Pancreas (tissue), 10 donors: Measurements from ENCODE around the gene ZNF254. TPM values are rescaled to one million over a fixed set of nuclear protein-coding genes. Genes with fewer than 3 reads are reported as not detected.
"Not testable (repeated sequence)": the region's sequence is repeated elsewhere in the genome, so short reads cannot be mapped to it uniquely, and the experiment has no call there.

ENCODE experiments used
- ATAC-seq, 4 donors: fragments of 200-7000 bp; cut with Tn5 transposase; one replicate each; pipeline versions ENCODE4 v1.8.0 to v1.9.1; 2020; ENCODE audit warnings: mild to moderate bottlenecking in 4 of 4, moderate library complexity in 4 of 4
- DNase-seq, 6 donors: peaks; one replicate each; pipeline ENCODE4 v3.0.0-alpha.2; 2020
- FAIRE-seq: peaks from 2 replicates; lab custom pipeline; 2012; peaks lifted over from hg19 to GRCh38; lab: Jason Lieb, UNC
- H3K27ac ChIP-seq, 4 donors: fragments of 200-600 bp; sonication (generic); 1 replicate in 3 of 4; 2 replicates in 1 of 4; pipeline versions ENCODE4 v1.5.0 to v1.8.0; 2020
- H3K27me3 ChIP-seq, 4 donors: fragments of 200-600 bp; one replicate each; pipeline ENCODE4 v1.8.0; 2021
- H3K36me3 ChIP-seq, 3 donors: fragments of 200-600 bp; sonication (generic) in 1 of 3; one replicate each; pipeline versions ENCODE4 v1.5.0 to v1.8.0; 2020 to 2021
- H3K4me1 ChIP-seq, 3 donors: fragments of 200-600 bp; one replicate each; pipeline ENCODE4 v1.8.0; 2021
- H3K4me3 ChIP-seq, 4 donors: fragments of 200-600 bp; sonication (generic) in 2 of 4; one replicate each; pipeline versions ENCODE4 v1.5.0 to v1.8.0; 2020 to 2021
- H3K9me3 ChIP-seq, 4 donors: fragments of 200-600 bp; one replicate each; pipeline ENCODE4 v1.8.0; 2021
- CTCF ChIP-seq, 4 donors: fragments of 200-600 bp; sonication (generic) in 3 of 4; IDR thresholded peaks; one replicate each; pipeline versions ENCODE4 v1.5.0 to v1.8.0; 2021; ENCODE audit warnings: antibody characterized with exemption in 4 of 4
- WGBS, 2 donors: extraction: QIAGEN DNeasy Blood & Tissue Kit; methylation state at CpG; one replicate each; pipeline ENCODE4 v1.1.7; 2013; 5-methylcytosine and 5-hydroxymethylcytosine counted together
- intact Hi-C, 3 donors: fragments of 100-400 bp; cut with DNase I; formaldehyde crosslinking; loops; one replicate each; pipeline versions ENCODE4 v1.11.1 to v1.14.2; 2022
- polyA plus RNA-seq, 2 donors: library from polyadenylated mRNA; stranded (reverse); fragments of 200-250 nt; gene quantifications; one replicate each; pipeline ENCODE4 v1.2.3, GENCODE V29; 2013
- total RNA-seq, 6 donors: library from RNA; stranded (reverse); fragmentation: NEBNext Ultra II Directional in 4 of 6; extraction: Animal tissue kit (Norgen Biotek cat#: 25700) in 4 of 6; gene quantifications; one replicate each; pipeline versions ENCODE4 v1.2.1 to v1.2.4, GENCODE V29; 2021 to 2023
- donor health status: healthy with polysubstance abuse.
- donor health status: DM: no; HTN: no; CAD: no; lungs with moderate emphysema.
- donor health status: DM: no; HTN: no; CAD: no.
- donor health status: control.
- donor health status: control.
- donor health status: Bipolar disorder and iron deficiency.
- donor health status: DM: yes; HTN: yes; CAD: no.
- donor health status: DM: no; HTN: no; CAD: no.
- donor health status: DM: no; HTN: no; CAD: no.
- donor health status: DM: yes; HTN: yes; CAD: no.

ZNF254 gene
- total RNA-seq (10 to 100 TPM in 1 of 6 donors, 1 to 10 TPM in 5; 5.1 to 11.7 (median 7.6) TPM), polyA plus RNA-seq (1 to 10 TPM; 2.8 to 5.0 TPM)

GRCh38 chr19:24086974-24087595 is at the start of gene ZNF254:
ZNF254 (plus strand) TSS chr19:24087187; CDS start chr19:24087308, 121 bp downstream.
- WGBS, 2 donors = 0% methylated on average over 23 of the region's 23 CpGs
- Histone ChIP-seq H3K36me3 (peaks cover 0 to 1% (median 0%) of the 10 kb centered on the region in 3 donors), H3K9me3 (no peaks in the 10 kb centered on the region), H3K4me3 (peak within 1 kb of the TSS; percentile 55 to 78 (median 64)), H3K27me3 (no peaks in the 10 kb centered on the region), H3K27ac (peak within 1 kb of the TSS; percentile 70 to 83 (median 74)), H3K4me1 (peaks cover 0 to 7% (median 0%) of the 10 kb centered on the region in 3 donors)
- peak; percentile 83 to 93 (median 86) for DNase-seq
- peak; percentile 86 for FAIRE-seq
- peak; percentile 99 for ATAC-seq
- intact Hi-C loops = no loop called here
- TF ChIP-seq CTCF (IDR thresholded peaks at IDR 0.05) = no peak

- intact Hi-C loops = no loop called here
- DNase-seq (no peak), FAIRE-seq (no peak), ATAC-seq (no peak)
- Histone ChIP-seq H3K4me3 (no peak overlapping the region), H3K27me3 (no peaks in the 10 kb centered on the region), H3K36me3 (peaks cover 0 to 5% (median 0%) of the 10 kb centered on the region in 3 donors), H3K27ac (no peak overlapping the region), H3K4me1 (peaks cover 0 to 2% (median 2%) of the 10 kb centered on the region in 3 donors), H3K9me3 (no peaks in the 10 kb centered on the region)
- no peak for TF ChIP-seq CTCF (IDR thresholded peaks at IDR 0.05)
- WGBS, 2 donors = 97% methylated on average over 3 of the region's 3 CpGs
Observed at GRCh38 chr19:24040621-24041020, 46.4 kb upstream of the ZNF254 start.

- intact Hi-C loops, ATAC-seq, H3K27ac ChIP-seq, H3K36me3 ChIP-seq, H3K27me3 ChIP-seq, H3K4me1 ChIP-seq, FAIRE-seq, H3K9me3 ChIP-seq, DNase-seq, H3K4me3 ChIP-seq: not testable (repeated sequence)
- WGBS, 2 donors = 93 to 97% methylated on average over 12 to 20 of the region's 32 CpGs
Observed at GRCh38 chr19:24041326-24041725, 45.7 kb upstream of the ZNF254 start.

GRCh38 chr19:24046550-24046949 is 40.4 kb upstream of the ZNF254 start:
- intact Hi-C loops = no loop called here
- Histone ChIP-seq H3K36me3 (peaks cover 0 to 33% (median 10%) of the 10 kb centered on the region in 3 donors), H3K27ac (no peak overlapping the region), H3K27me3 (no peaks in the 10 kb centered on the region), H3K4me3 (no peak overlapping the region), H3K9me3 (no peaks in the 10 kb centered on the region), H3K4me1 (no peaks in the 10 kb centered on the region)
- no peak for DNase-seq
- no peak for TF ChIP-seq CTCF (IDR thresholded peaks at IDR 0.05)
- ATAC-seq = no peak
- 96 to 97% methylated on average over 1 of the region's 1 CpG for WGBS, 2 donors
- no peak for FAIRE-seq

GRCh38 chr19:24048261-24048660 is 38.7 kb upstream of the ZNF254 start:
- no peak for FAIRE-seq
- intact Hi-C loops = no loop called here
- H3K4me1 ChIP-seq = no peaks in the 10 kb centered on the region
- peaks cover 0 to 46% (median 10%) of the 10 kb centered on the region in 3 donors for H3K36me3 ChIP-seq
- no peaks in the 10 kb centered on the region for H3K27me3 ChIP-seq
- WGBS, 2 donors = 94 to 98% methylated on average over 10 of the region's 10 CpGs
- TF ChIP-seq CTCF (IDR thresholded peaks at IDR 0.05) = no peak
- H3K27ac ChIP-seq = no peak overlapping the region
- H3K9me3 ChIP-seq = no peaks in the 10 kb centered on the region
- no peak for DNase-seq
- ATAC-seq = no peak
- no peak overlapping the region for H3K4me3 ChIP-seq
